Measurements from ENCODE around the gene MAGIX.

The MAGIX gene

DNA sequence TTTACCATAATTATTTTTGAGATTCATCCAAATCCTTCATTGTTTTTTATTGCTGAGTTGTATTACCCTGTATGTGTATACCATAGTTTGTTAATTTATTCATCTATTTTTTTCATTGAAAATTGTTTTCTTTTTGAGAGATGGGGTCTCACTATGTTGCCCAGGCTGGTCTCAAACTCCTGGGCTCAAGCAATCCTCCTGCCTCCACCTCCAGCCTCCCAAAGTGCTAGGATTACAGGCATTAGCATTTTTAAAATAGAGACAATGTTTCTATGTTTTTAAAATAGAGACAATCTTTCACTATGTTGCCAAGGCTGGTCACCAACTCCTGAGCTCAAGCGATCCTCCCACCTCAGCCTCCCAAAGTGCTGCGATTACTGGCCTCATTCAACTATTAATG lies 1.6 kb upstream of the MAGIX start:
- TF ChIP-seq, protein P1, sequence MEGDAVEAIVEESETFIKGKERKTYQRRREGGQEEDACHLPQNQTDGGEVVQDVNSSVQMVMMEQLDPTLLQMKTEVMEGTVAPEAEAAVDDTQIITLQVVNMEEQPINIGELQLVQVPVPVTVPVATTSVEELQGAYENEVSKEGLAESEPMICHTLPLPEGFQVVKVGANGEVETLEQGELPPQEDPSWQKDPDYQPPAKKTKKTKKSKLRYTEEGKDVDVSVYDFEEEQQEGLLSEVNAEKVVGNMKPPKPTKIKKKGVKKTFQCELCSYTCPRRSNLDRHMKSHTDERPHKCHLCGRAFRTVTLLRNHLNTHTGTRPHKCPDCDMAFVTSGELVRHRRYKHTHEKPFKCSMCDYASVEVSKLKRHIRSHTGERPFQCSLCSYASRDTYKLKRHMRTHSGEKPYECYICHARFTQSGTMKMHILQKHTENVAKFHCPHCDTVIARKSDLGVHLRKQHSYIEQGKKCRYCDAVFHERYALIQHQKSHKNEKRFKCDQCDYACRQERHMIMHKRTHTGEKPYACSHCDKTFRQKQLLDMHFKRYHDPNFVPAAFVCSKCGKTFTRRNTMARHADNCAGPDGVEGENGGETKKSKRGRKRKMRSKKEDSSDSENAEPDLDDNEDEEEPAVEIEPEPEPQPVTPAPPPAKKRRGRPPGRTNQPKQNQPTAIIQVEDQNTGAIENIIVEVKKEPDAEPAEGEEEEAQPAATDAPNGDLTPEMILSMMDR (IDR thresholded peaks at IDR 0.05): no peak
- H3K27ac ChIP-seq: no peak overlapping the region
- H3K4me3 ChIP-seq: no peak overlapping the region
- no peak for DNase-seq (ENCODE audit: low spot score)

DNA sequence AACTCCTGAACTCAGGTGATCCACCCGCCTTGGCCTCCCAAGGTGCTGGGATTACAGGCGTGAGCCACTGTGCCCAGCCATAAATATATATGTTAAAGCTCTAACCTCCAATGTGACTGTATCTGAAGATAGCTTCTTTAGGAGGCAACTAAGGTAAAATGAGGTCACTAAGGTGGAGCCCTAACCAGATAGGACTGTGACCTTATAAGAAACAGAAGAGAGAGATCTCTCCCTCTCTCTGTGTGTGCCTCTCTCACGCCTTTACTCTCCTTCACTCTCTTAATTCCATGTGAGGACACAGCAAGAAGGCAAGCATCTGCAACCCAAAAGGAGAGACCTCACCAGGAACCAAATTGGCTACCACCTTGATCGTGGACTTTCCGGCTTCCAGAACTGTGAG lies 926 bp upstream of the MAGIX start:
- Histone ChIP-seq H3K27ac (no peak overlapping the region), H3K4me3 (no peak overlapping the region)
- TF ChIP-seq, protein P1 (IDR thresholded peaks at IDR 0.05): no peak
- no peak for DNase-seq (ENCODE audit: low spot score)

DNA sequence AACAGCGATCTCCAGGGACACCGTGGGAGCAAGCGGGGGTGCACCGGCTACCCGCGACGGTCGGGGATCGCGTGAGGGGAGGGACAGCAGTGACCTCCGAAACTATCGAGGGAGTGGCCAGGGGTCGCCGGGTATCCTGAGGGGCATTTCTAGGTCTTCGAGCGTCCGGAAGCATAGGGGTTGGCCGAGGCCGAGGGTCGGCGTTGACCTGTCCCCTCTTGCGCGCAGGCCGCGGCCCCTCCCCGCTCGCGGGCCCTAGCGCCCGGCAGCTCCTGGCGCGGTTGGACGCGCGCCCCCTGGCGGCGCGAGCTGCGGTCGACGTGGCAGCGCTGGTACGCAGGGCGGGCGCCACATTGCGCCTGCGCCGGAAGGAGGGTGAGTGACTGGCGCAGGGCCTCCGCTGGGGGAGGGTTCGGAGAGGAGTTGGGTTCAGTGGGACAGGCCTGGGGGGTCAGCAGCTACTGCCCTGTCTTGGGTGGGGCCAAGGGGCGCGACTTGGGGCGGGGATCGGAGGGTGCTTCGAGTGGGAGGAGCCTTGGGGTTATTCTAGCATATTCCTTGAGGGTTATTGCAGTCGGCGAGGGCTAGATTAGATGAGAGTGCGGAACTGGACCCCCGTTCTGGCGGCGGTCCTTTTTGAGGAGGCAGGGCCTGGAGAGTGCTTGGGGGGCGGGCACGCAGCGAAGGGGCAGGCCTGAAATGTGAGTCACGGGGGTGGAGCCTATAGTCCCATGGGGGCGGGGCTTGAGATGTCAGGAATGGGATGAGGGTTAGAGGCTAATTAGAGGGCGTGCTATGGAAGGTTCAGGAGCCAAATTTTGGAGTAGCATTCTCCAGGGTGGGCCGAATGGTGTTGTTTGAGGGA lies 1.2 kb downstream of the MAGIX start:
- peak; percentile 89 for DNase-seq (ENCODE audit: low spot score)
- peak overlapping the region; percentile 84 to 98 for H3K27ac ChIP-seq
- peak overlapping the region; percentile 70 for H3K4me3 ChIP-seq
- TF ChIP-seq, protein P1 (IDR thresholded peaks at IDR 0.05): peak; percentile 67

DNA sequence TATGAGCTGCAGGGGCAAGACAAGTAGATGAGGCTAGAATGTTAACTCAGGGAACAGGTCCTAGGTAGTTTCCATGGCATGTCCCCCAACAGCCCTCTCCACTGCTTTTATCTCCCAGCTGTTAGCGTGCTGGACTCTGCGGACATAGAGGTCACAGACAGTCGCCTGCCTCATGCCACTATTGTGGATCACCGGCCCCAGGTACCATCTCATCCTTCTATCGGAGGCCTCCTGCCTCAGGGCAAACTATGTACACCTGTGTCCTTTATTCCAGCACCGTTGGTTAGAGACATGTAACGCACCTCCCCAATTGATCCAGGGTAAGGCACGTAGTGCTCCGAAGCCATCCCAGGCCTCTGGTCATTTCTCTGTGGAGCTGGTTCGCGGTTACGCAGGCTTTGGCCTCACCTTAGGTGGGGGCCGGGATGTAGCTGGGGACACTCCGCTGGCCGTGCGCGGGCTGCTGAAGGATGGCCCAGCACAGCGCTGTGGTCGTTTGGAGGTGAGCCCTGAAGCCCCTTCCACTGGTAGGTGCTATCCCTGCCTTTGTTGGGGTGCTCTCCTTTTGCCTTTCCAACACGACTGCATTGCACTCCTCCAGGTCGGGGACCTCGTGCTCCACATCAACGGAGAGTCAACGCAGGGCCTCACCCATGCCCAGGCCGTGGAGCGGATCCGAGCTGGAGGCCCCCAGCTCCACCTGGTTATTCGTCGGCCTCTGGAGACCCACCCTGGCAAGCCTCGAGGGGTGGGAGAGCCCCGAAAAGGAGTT lies 2.2 kb downstream of the MAGIX start:
- H3K27ac ChIP-seq: peak overlapping the region; percentile 59 to 98
- no peak overlapping the region for H3K4me3 ChIP-seq
- TF ChIP-seq, protein P1 (IDR thresholded peaks at IDR 0.05): no peak
- no peak for DNase-seq (ENCODE audit: low spot score)

DNA sequence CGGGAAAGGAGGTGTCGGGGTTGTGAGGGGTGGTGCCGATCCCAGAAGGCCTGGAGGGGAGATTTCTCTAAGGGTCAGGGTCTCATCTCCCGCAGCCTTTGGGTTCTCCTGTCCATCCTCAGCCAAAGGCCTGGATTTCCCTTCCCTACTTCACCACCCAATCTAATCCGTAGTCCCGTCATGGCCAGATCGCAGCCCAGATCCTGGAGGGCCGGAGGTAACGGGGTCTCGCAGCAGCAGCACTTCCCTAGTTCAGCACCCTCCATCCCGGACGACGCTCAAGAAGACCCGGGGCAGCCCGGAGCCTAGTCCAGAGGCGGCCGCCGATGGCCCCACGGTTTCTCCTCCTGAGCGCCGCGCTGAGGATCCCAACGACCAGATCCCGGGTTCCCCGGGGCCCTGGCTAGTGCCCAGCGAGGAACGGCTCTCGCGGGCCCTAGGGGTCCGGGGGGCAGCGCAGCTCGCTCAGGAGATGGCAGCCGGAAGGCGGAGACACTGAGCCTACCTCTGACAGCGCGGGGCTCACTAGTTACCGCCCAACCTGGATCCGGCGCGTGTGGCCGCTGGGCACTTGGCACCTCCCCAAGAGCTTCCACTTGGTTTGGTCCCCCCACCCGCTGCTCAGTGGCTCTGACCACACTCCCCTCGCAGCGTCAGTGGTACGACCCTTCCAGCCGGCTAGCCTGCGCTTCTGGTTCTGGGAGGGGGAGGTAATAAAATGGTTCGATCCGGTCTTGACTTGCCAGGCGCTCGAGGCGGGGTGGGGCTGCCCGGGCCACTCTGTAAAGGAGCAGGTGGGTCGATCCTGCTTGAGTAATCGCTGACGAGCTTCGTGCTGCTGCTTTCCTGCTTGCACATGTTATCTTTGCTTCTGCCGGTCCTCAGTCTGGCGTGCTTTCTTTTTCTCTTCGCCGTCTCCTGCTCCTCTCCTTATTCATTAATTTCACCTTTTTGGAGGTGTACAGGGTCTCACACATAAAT lies 3.6 kb downstream of the MAGIX start:
- H3K27ac ChIP-seq: peak overlapping the region; percentile 59 to 98
- H3K4me3 ChIP-seq: peak overlapping the region; percentile 67
- peak; percentile 86 for DNase-seq (ENCODE audit: low spot score)
- TF ChIP-seq, protein P1 (IDR thresholded peaks at IDR 0.05): no peak

DNA sequence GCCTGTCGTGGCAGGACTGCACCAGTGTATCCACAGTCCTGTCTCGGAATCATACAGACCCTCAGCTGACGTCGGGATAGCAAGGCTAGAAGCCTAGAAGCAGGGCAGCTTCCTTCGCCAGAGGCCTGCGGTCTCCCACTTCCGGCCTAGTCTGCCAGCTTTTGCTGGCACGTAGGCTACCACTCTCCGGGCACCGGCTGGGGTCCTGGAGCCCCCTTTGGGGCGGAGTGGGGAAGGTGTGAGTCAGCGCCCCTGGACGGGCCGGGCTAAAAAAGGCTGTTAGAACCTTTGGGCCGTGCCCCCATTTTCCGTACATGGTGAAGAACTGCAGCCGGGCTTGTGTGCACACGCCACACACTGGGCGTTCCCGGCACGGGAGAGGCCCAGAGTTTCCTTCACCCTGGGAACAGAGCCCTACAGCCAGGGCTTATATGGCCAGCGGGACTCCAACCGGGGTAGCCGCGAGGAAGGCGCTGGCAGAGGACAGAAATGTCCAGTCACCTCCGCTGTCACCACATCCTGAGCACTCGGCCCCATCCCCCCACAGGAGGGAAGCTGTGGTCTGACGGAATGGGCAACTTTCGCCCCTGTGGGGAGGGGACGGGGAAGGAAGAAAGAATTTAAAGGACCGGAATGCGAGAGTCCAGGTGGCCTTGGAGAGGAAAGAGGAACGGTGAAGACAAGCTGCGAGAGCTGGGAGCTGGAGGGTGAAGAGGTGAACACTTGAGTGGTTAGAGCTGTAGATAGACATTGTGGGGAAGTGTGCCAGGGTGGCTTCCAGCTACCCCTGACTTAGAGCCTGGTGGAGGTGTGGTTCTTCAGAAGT lies 4.6 kb downstream of the MAGIX start:
- peak; percentile 95 for DNase-seq (ENCODE audit: low spot score)
- Histone ChIP-seq H3K27ac (peak overlapping the region; percentile 59 to 98), H3K4me3 (peak overlapping the region; percentile 67)
- TF ChIP-seq, protein P1 (IDR thresholded peaks at IDR 0.05): no peak

Data from coronary artery (tissue), 2 donors.